ENCODE results near the gene CDK18.

Gene CDK18

GRCh38 chr1:205493241-205494085, 11.0 kb upstream of the CDK18 start:
- no peak overlapping the region for H3K27ac ChIP-seq
- TF ChIP-seq, protein P1, sequence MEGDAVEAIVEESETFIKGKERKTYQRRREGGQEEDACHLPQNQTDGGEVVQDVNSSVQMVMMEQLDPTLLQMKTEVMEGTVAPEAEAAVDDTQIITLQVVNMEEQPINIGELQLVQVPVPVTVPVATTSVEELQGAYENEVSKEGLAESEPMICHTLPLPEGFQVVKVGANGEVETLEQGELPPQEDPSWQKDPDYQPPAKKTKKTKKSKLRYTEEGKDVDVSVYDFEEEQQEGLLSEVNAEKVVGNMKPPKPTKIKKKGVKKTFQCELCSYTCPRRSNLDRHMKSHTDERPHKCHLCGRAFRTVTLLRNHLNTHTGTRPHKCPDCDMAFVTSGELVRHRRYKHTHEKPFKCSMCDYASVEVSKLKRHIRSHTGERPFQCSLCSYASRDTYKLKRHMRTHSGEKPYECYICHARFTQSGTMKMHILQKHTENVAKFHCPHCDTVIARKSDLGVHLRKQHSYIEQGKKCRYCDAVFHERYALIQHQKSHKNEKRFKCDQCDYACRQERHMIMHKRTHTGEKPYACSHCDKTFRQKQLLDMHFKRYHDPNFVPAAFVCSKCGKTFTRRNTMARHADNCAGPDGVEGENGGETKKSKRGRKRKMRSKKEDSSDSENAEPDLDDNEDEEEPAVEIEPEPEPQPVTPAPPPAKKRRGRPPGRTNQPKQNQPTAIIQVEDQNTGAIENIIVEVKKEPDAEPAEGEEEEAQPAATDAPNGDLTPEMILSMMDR (conservative IDR thresholded peaks at IDR 0.05), result no peak

DNA sequence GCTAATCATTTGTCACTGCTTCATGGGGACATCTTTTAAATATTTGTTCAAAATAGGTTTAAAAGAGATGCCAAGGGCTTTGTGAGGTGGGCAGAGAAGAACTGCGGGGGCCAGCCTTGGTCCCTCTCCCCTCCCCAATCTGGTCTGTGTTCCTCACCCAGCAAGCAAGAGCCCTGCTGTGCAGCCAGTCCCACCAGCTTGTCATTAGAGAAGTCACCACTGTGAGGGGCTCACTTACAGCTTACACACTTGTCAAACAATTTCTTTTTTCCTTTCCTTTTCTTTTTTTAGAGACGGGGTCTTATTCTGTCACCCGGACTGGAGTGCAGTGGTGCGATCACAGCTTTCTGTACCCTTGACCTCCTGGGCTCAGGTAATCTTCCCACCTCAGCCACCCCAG, 10.4 kb upstream of the CDK18 start:
- TF ChIP-seq, protein P1 (conservative IDR thresholded peaks at IDR 0.05), result no peak

GRCh38 chr1:205495237-205495823, 9.1 kb upstream of the CDK18 start:
- TF ChIP-seq, protein P1 (conservative IDR thresholded peaks at IDR 0.05), result no peak
- H3K27ac ChIP-seq, result no peak overlapping the region

More for the DNA sequence above, 10.4 kb upstream of the CDK18 start:
- no peak overlapping the region for H3K27ac ChIP-seq

GRCh38 chr1:205496661-205497060, 7.8 kb upstream of the CDK18 start:
- TF ChIP-seq, protein P1 (conservative IDR thresholded peaks at IDR 0.05), result no peak
- no peak overlapping the region for H3K27ac ChIP-seq

- no peak overlapping the region for H3K27ac ChIP-seq
- TF ChIP-seq, protein P1 (conservative IDR thresholded peaks at IDR 0.05), result no peak
Measured at GRCh38 chr1:205497351-205497750, 7.1 kb upstream of the CDK18 start.

DNA sequence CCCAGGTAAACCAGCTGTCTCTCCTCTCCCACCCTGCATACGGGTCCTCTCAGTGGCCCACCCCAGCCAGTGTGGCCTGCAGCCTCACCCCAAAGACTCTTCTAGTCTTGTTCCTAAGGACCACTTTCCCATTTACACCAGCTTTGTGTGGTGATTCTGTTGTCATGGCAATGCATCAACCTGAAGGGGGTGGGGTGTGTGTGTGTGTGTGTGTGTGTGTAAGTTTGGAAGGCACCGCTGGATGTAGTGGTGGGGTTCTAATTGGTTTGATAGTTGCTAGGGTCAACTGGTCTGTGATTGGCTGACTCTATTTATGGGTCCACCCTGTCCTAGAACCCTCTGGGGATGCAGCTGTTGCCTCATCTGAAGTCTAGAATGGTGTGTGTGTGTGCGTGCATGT, 4.7 kb upstream of the CDK18 start:
- TF ChIP-seq, protein P1 (conservative IDR thresholded peaks at IDR 0.05), result no peak
- H3K27ac ChIP-seq, result no peak overlapping the region

Data from VCaP (cell line).